Stimulated activated CD4-positive, alpha-beta T cell treated with anti-CD3 and anti-CD28 coated beads, Interleukin-15, amount 100 ng/mL, for 1 hour (primary cell): ENCODE results near the gene BOK.
"Not testable (repeated sequence)": the region's sequence is repeated elsewhere in the genome, so short reads cannot be mapped to it uniquely, and the experiment has no call there.

Experiments used
- DNase-seq, 2 donors: peaks; one replicate each; pipeline ENCODE4 v3.0.0-alpha.2; 2020; ENCODE audit warnings: low read depth in 1 of 2, low spot score in 1 of 2

BOK gene

GRCh38 chr2:241571821-241572620, 13.5 kb downstream of the BOK start:
- DNase-seq, result no peak

- DNase-seq, result not testable (repeated sequence)
Measured at GRCh38 chr2:241572915-241573651, 14.5 kb downstream of the BOK start.

- DNase-seq, result no peak
Measured at GRCh38 chr2:241573741-241574140, 15.2 kb downstream of the BOK start.

- DNase-seq, result no peak
Measured at GRCh38 chr2:241574911-241575623, 16.5 kb downstream of the BOK start.

- DNase-seq, result no peak
Measured at GRCh38 chr2:241575624-241576292, 17.2 kb downstream of the BOK start.

- no peak for DNase-seq
Measured at GRCh38 chr2:241576293-241576654, 17.7 kb downstream of the BOK start.

GRCh38 chr2:241577413-241578122, 19.0 kb downstream of the BOK start:
- no peak for DNase-seq

GRCh38 chr2:241579281-241579680, 20.7 kb downstream of the BOK start:
- DNase-seq, result no peak

GRCh38 chr2:241582328-241582727, 23.8 kb downstream of the BOK start:
- DNase-seq, result no peak

- DNase-seq, result no peak
Measured at GRCh38 chr2:241582806-241583205, 24.3 kb downstream of the BOK start.

GRCh38 chr2:241584436-241584835, 25.9 kb downstream of the BOK start:
- no peak for DNase-seq

- DNase-seq, result no peak
Measured at GRCh38 chr2:241586564-241587264, 28.2 kb downstream of the BOK start.

GRCh38 chr2:241589863-241590262, 31.3 kb downstream of the BOK start:
- DNase-seq, result not testable (repeated sequence)

GRCh38 chr2:241590496-241591455, 32.2 kb downstream of the BOK start:
- not testable (repeated sequence) for DNase-seq

- DNase-seq, result no peak
Measured at GRCh38 chr2:241592126-241592845, 33.7 kb downstream of the BOK start.

- no peak for DNase-seq
Measured at GRCh38 chr2:241593271-241593670, 34.7 kb downstream of the BOK start.

GRCh38 chr2:241595600-241596140, 37.1 kb downstream of the BOK start:
- DNase-seq, result no peak

GRCh38 chr2:241597561-241597960, 39.0 kb downstream of the BOK start:
- no peak for DNase-seq
